Pancreas (tissue), 10 donors: Measurements from ENCODE around the gene C6orf132. TPM values are rescaled to one million over a fixed set of nuclear protein-coding genes. Genes with fewer than 3 reads are reported as not detected.

Source experiments
- ATAC-seq, 4 donors: fragments of 200-7000 bp; cut with Tn5 transposase; one replicate each; pipeline versions ENCODE4 v1.8.0 to v1.9.1; 2020; ENCODE audit warnings: mild to moderate bottlenecking in 4 of 4, moderate library complexity in 4 of 4
- DNase-seq, 6 donors: peaks; one replicate each; pipeline ENCODE4 v3.0.0-alpha.2; 2020
- FAIRE-seq: peaks from 2 replicates; lab custom pipeline; 2012; peaks lifted over from hg19 to GRCh38; lab: Jason Lieb, UNC
- H3K27ac ChIP-seq, 4 donors: fragments of 200-600 bp; sonication (generic); 1 replicate in 3 of 4; 2 replicates in 1 of 4; pipeline versions ENCODE4 v1.5.0 to v1.8.0; 2020
- H3K27me3 ChIP-seq, 4 donors: fragments of 200-600 bp; one replicate each; pipeline ENCODE4 v1.8.0; 2021
- H3K36me3 ChIP-seq, 3 donors: fragments of 200-600 bp; sonication (generic) in 1 of 3; one replicate each; pipeline versions ENCODE4 v1.5.0 to v1.8.0; 2020 to 2021
- H3K4me1 ChIP-seq, 3 donors: fragments of 200-600 bp; one replicate each; pipeline ENCODE4 v1.8.0; 2021
- H3K4me3 ChIP-seq, 4 donors: fragments of 200-600 bp; sonication (generic) in 2 of 4; one replicate each; pipeline versions ENCODE4 v1.5.0 to v1.8.0; 2020 to 2021
- H3K9me3 ChIP-seq, 4 donors: fragments of 200-600 bp; one replicate each; pipeline ENCODE4 v1.8.0; 2021
- WGBS, 2 donors: extraction: QIAGEN DNeasy Blood & Tissue Kit; methylation state at CpG; one replicate each; pipeline ENCODE4 v1.1.7; 2013; 5-methylcytosine and 5-hydroxymethylcytosine counted together
- intact Hi-C, 3 donors: fragments of 100-400 bp; cut with DNase I; formaldehyde crosslinking; loops; one replicate each; pipeline versions ENCODE4 v1.11.1 to v1.14.2; 2022
- polyA plus RNA-seq, 2 donors: library from polyadenylated mRNA; stranded (reverse); fragments of 200-250 nt; gene quantifications; one replicate each; pipeline ENCODE4 v1.2.3, GENCODE V29; 2013
- total RNA-seq, 6 donors: library from RNA; stranded (reverse); fragmentation: NEBNext Ultra II Directional in 4 of 6; extraction: Animal tissue kit (Norgen Biotek cat#: 25700) in 4 of 6; gene quantifications; one replicate each; pipeline versions ENCODE4 v1.2.1 to v1.2.4, GENCODE V29; 2021 to 2023
- TF ChIP-seq, protein P1 (sequence below), 4 donors: fragments of 200-600 bp; sonication (generic) in 3 of 4; IDR thresholded peaks; one replicate each; pipeline versions ENCODE4 v1.5.0 to v1.8.0; 2021; ENCODE audit warnings: antibody characterized with exemption in 4 of 4
- donor health status: healthy with polysubstance abuse.
- donor health status: DM: no; HTN: no; CAD: no; lungs with moderate emphysema.
- donor health status: DM: no; HTN: no; CAD: no.
- donor health status: control.
- donor health status: control.
- donor health status: Bipolar disorder and iron deficiency.
- donor health status: DM: yes; HTN: yes; CAD: no.
- donor health status: DM: no; HTN: no; CAD: no.
- donor health status: DM: no; HTN: no; CAD: no.
- donor health status: DM: yes; HTN: yes; CAD: no.

C6orf132 gene
- total and polyA plus RNA-seq, 8 donors = 6.1 to 21.6 (median 15.5) TPM

DNA sequence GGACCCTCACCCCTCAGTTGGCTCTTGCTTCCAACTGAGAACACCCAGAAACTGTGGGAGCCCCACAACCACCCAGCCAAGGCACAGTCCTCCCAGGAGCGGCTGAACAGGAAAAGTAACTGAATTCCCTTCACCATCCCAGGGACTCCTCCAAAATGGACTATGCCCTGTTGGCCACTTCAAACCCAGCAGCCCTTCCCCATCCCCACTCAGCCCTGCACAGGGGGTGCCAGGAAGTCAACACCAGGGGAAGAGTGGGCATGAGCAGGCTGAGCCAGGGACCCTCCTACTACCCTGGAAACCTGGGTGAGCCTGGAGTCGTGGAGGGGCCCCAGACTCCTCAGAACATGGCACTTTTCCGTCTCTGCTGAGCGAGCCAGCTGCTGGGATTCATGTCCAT is 42.1 kb upstream of the C6orf132 start:
- Histone ChIP-seq H3K36me3 (no peaks in the 10 kb centered on the region), H3K4me1 (no peaks in the 10 kb centered on the region), H3K9me3 (no peaks in the 10 kb centered on the region), H3K4me3 (no peak overlapping the region), H3K27ac (no peak overlapping the region), H3K27me3 (no peaks in the 10 kb centered on the region)
- intact Hi-C loops = no loop called here
- FAIRE-seq (no peak), ATAC-seq (no peak), DNase-seq (no peak)
- TF ChIP-seq, protein P1, sequence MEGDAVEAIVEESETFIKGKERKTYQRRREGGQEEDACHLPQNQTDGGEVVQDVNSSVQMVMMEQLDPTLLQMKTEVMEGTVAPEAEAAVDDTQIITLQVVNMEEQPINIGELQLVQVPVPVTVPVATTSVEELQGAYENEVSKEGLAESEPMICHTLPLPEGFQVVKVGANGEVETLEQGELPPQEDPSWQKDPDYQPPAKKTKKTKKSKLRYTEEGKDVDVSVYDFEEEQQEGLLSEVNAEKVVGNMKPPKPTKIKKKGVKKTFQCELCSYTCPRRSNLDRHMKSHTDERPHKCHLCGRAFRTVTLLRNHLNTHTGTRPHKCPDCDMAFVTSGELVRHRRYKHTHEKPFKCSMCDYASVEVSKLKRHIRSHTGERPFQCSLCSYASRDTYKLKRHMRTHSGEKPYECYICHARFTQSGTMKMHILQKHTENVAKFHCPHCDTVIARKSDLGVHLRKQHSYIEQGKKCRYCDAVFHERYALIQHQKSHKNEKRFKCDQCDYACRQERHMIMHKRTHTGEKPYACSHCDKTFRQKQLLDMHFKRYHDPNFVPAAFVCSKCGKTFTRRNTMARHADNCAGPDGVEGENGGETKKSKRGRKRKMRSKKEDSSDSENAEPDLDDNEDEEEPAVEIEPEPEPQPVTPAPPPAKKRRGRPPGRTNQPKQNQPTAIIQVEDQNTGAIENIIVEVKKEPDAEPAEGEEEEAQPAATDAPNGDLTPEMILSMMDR (IDR thresholded peaks at IDR 0.05) = no peak
- WGBS, 2 donors = 82 to 90% methylated on average over 4 of the region's 4 CpGs

DNA sequence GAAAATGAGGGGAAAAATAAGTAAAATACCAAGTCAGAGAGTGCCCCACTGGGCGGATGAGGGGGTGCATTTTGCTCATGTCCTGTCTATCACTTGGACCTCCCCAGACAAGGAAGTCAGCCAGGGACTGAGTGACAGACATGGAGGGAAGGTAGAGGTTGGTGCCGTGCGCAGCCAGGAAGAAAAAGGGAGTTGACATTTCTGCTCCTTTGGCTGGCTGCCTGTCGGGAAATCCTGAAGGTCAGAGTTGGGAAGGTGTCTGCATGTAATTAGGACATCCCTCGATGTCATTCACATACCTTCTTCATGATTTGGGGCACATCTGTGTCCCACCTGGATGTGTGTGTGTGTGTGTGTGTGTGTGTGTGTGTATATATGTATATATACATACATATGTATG is 39.7 kb upstream of the C6orf132 start:
- TF ChIP-seq, protein P1 (IDR thresholded peaks at IDR 0.05) = no peak
- Histone ChIP-seq H3K9me3 (no peaks in the 10 kb centered on the region), H3K4me1 (no peaks in the 10 kb centered on the region), H3K27ac (no peak overlapping the region), H3K4me3 (no peak overlapping the region), H3K27me3 (no peaks in the 10 kb centered on the region), H3K36me3 (no peaks in the 10 kb centered on the region)
- intact Hi-C loops = no loop called here
- ATAC-seq (peak in 2 of 4 donors; percentile 50 to 57), FAIRE-seq (no peak), DNase-seq (peak in 1 of 6 donors; percentile 25)
- WGBS, 2 donors = 21 to 26% methylated on average over 5 of the region's 5 CpGs

DNA sequence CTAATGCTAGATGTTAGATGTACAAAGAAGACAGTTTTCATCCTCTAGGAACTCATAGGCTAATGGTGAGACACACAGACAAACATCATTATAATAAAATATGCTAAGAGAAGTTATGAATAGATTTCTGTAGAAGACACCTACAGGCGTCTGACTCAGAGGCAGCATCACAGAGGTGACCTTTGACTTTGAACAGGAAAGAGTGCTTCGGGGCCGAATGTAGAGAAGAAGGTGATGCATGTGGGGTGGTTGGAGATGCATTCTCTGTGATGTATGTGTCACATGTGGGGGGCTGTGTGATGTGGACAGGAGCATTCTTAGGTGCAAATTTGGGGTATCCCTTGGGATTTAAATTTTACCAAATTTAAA is 37.5 kb upstream of the C6orf132 start:
- 71 to 80% methylated on average over 3 of the region's 3 CpGs for WGBS, 2 donors
- Histone ChIP-seq H3K27ac (no peak overlapping the region), H3K4me3 (no peak overlapping the region), H3K27me3 (no peaks in the 10 kb centered on the region), H3K4me1 (no peaks in the 10 kb centered on the region), H3K9me3 (no peaks in the 10 kb centered on the region), H3K36me3 (no peaks in the 10 kb centered on the region)
- FAIRE-seq (no peak), ATAC-seq (no peak), DNase-seq (no peak)
- intact Hi-C loops = no loop called here
- TF ChIP-seq, protein P1 (IDR thresholded peaks at IDR 0.05) = no peak

DNA sequence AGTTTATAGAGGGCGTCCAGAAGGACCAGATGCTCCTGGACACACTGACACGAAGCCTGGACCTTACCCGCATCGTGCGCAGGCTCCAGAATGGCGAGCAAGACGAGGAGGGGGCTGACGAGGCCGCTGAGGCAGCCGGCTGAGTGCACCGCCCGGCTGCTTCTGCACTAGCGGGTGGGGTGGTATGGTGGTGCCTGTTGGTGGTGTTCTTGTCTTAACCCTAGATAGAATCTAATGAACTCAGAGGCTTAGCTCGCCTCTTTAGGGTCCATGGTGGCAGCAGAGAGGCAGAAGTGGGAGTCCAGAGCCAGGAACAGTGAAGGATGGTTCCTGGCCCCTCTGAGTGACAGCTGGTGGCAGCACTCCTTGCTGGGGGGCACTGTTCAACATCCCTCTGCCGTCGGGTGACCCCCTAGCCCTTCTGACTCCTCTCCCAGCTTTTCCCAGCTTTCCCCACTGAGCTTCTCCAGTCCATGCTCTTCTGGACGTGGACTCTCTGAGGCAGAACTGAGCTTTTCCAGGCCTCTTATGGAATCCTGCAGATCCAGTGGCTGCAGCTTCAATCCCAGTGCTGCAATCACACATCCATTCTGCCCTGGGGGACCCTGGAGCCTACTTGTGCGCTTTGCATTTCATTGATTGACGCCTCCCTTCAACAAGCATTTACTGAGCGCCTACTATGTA is 37.0 kb upstream of the C6orf132 start:
- Histone ChIP-seq H3K27ac (no peak overlapping the region), H3K4me1 (no peaks in the 10 kb centered on the region), H3K9me3 (no peaks in the 10 kb centered on the region), H3K4me3 (no peak overlapping the region), H3K27me3 (no peaks in the 10 kb centered on the region), H3K36me3 (no peaks in the 10 kb centered on the region)
- intact Hi-C loops = no loop called here
- FAIRE-seq (no peak), ATAC-seq (no peak), DNase-seq (no peak)
- TF ChIP-seq, protein P1 (IDR thresholded peaks at IDR 0.05) = no peak
- WGBS, 2 donors = 81 to 84% methylated on average over 20 of the region's 20 CpGs
